ENCODE measurements around the gene CNKSR3.

CNKSR3 gene

GRCh38 chr6:154473324-154473723, 37.2 kb downstream of the CNKSR3 start:
- H3K79me2 ChIP-seq (ENCODE audit: insufficient read depth, low read length): no peaks in the 10 kb centered on the region
- DNase-seq (no peak), ATAC-seq (ENCODE audit: insufficient read depth, low read depth) (no peak)

GRCh38 chr6:154471609-154472362, 38.7 kb downstream of the CNKSR3 start:
- no peak overlapping the region for H2AFZ ChIP-seq (ENCODE audit: low read depth, low read length)

More at GRCh38 chr6:154473324-154473723, 37.2 kb downstream of the CNKSR3 start:
- H3K4me1 ChIP-seq (ENCODE audit: insufficient read depth, low read length): no peaks in the 10 kb centered on the region
- H3K9me3 ChIP-seq (ENCODE audit: insufficient read depth, low read length, severe bottlenecking): no peaks in the 10 kb centered on the region
- TF ChIP-seq CTCF (IDR thresholded peaks at IDR 0.05; ENCODE audit: borderline replicate concordance, extremely low read depth, low read length, poor library complexity, severe bottlenecking) (no peak), EZH2 (IDR thresholded peaks at IDR 0.05; ENCODE audit: borderline replicate concordance, low read depth, low read length, severe bottlenecking) (no peak)
- no peak overlapping the region for H3K27ac ChIP-seq (ENCODE audit: low read length)
- no peak overlapping the region for H3K4me2 ChIP-seq (ENCODE audit: insufficient read depth, low read length)
- H4K20me1 ChIP-seq (ENCODE audit: insufficient read depth, low read length): no peaks in the 10 kb centered on the region
- H3K36me3 ChIP-seq (ENCODE audit: insufficient read depth, low read length): no peaks in the 10 kb centered on the region
- H2AFZ ChIP-seq (ENCODE audit: low read depth, low read length): no peak overlapping the region
- no peak overlapping the region for H3K9ac ChIP-seq (ENCODE audit: low read depth, low read length)
- H3K4me3 ChIP-seq (ENCODE audit: low read depth in 1 of 2, low read length in 2 of 2): no peak overlapping the region
- no peaks in the 10 kb centered on the region for H3K27me3 ChIP-seq (ENCODE audit: insufficient read depth, low read length, poor library complexity)

GRCh38 chr6:154469306-154469935, 41.1 kb downstream of the CNKSR3 start:
- Histone ChIP-seq H3K36me3 (ENCODE audit: insufficient read depth, low read length) (no peaks in the 10 kb centered on the region), H3K79me2 (ENCODE audit: insufficient read depth, low read length) (no peaks in the 10 kb centered on the region), H3K27ac (ENCODE audit: low read length) (no peak overlapping the region), H3K9me3 (ENCODE audit: insufficient read depth, low read length, severe bottlenecking) (no peaks in the 10 kb centered on the region), H3K4me2 (ENCODE audit: insufficient read depth, low read length) (no peak overlapping the region), H3K9ac (ENCODE audit: low read depth, low read length) (no peak overlapping the region), H3K4me1 (ENCODE audit: insufficient read depth, low read length) (no peaks in the 10 kb centered on the region), H3K4me3 (ENCODE audit: low read depth in 1 of 2, low read length in 2 of 2) (no peak overlapping the region), H3K27me3 (ENCODE audit: insufficient read depth, low read length, poor library complexity) (no peaks in the 10 kb centered on the region), H4K20me1 (ENCODE audit: insufficient read depth, low read length) (no peaks in the 10 kb centered on the region), H2AFZ (ENCODE audit: low read depth, low read length) (no peak overlapping the region)
- TF ChIP-seq CTCF (IDR thresholded peaks at IDR 0.05; ENCODE audit: borderline replicate concordance, extremely low read depth, low read length, poor library complexity, severe bottlenecking) (no peak), EZH2 (IDR thresholded peaks at IDR 0.05; ENCODE audit: borderline replicate concordance, low read depth, low read length, severe bottlenecking) (no peak)
- ATAC-seq (ENCODE audit: insufficient read depth, low read depth) (no peak), DNase-seq (no peak)

More at GRCh38 chr6:154471609-154472362, 38.7 kb downstream of the CNKSR3 start:
- Histone ChIP-seq H3K4me3 (ENCODE audit: low read depth in 1 of 2, low read length in 2 of 2) (no peak overlapping the region), H3K9me3 (ENCODE audit: insufficient read depth, low read length, severe bottlenecking) (no peaks in the 10 kb centered on the region), H3K36me3 (ENCODE audit: insufficient read depth, low read length) (no peaks in the 10 kb centered on the region), H3K27me3 (ENCODE audit: insufficient read depth, low read length, poor library complexity) (no peaks in the 10 kb centered on the region), H3K27ac (ENCODE audit: low read length) (no peak overlapping the region), H3K79me2 (ENCODE audit: insufficient read depth, low read length) (no peaks in the 10 kb centered on the region), H3K4me2 (ENCODE audit: insufficient read depth, low read length) (no peak overlapping the region), H3K9ac (ENCODE audit: low read depth, low read length) (no peak overlapping the region), H3K4me1 (ENCODE audit: insufficient read depth, low read length) (no peaks in the 10 kb centered on the region), H4K20me1 (ENCODE audit: insufficient read depth, low read length) (no peaks in the 10 kb centered on the region)
- DNase-seq: no peak
- TF ChIP-seq EZH2 (IDR thresholded peaks at IDR 0.05; ENCODE audit: borderline replicate concordance, low read depth, low read length, severe bottlenecking) (no peak), CTCF (IDR thresholded peaks at IDR 0.05; ENCODE audit: borderline replicate concordance, extremely low read depth, low read length, poor library complexity, severe bottlenecking) (no peak)
- no peak for ATAC-seq (ENCODE audit: insufficient read depth, low read depth)

Measured in DND-41 (cell line).